Panc1 (cell line): ENCODE results near the gene CHST9. TPM values are rescaled to one million over a fixed set of nuclear protein-coding genes. Genes with fewer than 3 reads are reported as not detected.

Source experiments
- ATAC-seq: fragments of 200-7000 bp; cut with Tn5 transposase; 2 replicates; pipeline ENCODE4 v1.9.1; 2020; ENCODE audit warnings: mild to moderate bottlenecking, moderate library complexity
- BruUV-seq: library from RNA; stranded (reverse); fragments of 400-500 nt; replicated peaks from 2 replicates; lab custom pipeline; 2021; lab: Mats Ljungman, UMichigan
- CTCF ChIA-PET: fragments of 300-600 bp; sonication (Branson Sonifier 250); formaldehyde crosslinking; loops from one replicate; lab custom pipeline; 2022; ENCODE audit warnings: antibody characterized with exemption; lab: Charles Lee
- POLR2A ChIA-PET: fragments of 300-600 bp; sonication (Branson Sonifier 250); formaldehyde crosslinking; loops from one replicate; lab custom pipeline; 2022; ENCODE audit warnings: antibody characterized with exemption; lab: Charles Lee
- DNase-seq: peaks from one replicate; pipeline ENCODE4 v3.0.0-alpha.2; 2010; ENCODE audit warnings: low read depth, low spot score
- H3K27ac ChIP-seq: 2 replicates; pipeline ENCODE4 v1.5.1; 2011; ENCODE audit warnings: mild to moderate bottlenecking, low read length, inconsistent platforms
- H3K27me3 ChIP-seq: fragments of 200-500 bp; sonication (Bioruptor generic); 2 replicates; pipeline ENCODE4 v1.6.0; 2014; ENCODE audit warnings: low read length, inconsistent platforms; ENCODE audit not compliant: control insufficient read depth, insufficient read depth
- H3K36me3 ChIP-seq: fragments of 200-500 bp; sonication (Bioruptor generic); 2 replicates; pipeline ENCODE4 v1.5.1; 2014; ENCODE audit warnings: inconsistent platforms, mild to moderate bottlenecking, low read length, moderate library complexity; ENCODE audit not compliant: control insufficient read depth, insufficient read depth
- H3K4me1 ChIP-seq: 2 replicates; pipeline ENCODE4 v1.5.1; 2011; ENCODE audit warnings: inconsistent platforms, mild to moderate bottlenecking, low read length, moderate library complexity; ENCODE audit not compliant: control insufficient read depth, insufficient read depth
- H3K4me3 ChIP-seq, 2 experiments: 2 replicates each; pipeline ENCODE4 v1.5.1; 2011 to 2012; ENCODE audit warnings: low read depth in 2 of 2, low read length in 2 of 2, mild to moderate bottlenecking in 2 of 2, inconsistent platforms in 1 of 2, moderate library complexity in 1 of 2
- H3K9me3 ChIP-seq: fragments of 200-500 bp; sonication (Bioruptor generic); 2 replicates; pipeline ENCODE4 v1.5.1; 2014; ENCODE audit warnings: low read depth, mild to moderate bottlenecking, inconsistent platforms, low read length, moderate library complexity; ENCODE audit not compliant: control insufficient read depth, insufficient read depth
- POLR2AphosphoS5 ChIP-seq: IDR thresholded peaks from 2 replicates; pipeline ENCODE4 v1.6.1; 2012; ENCODE audit warnings: mild to moderate bottlenecking, low read depth, low read length, moderate library complexity
- SIN3A ChIP-seq: IDR thresholded peaks from 2 replicates; pipeline ENCODE4 v1.6.1; 2012; ENCODE audit warnings: low read depth, mild to moderate bottlenecking, low read length, moderate library complexity, borderline replicate concordance; ENCODE audit not compliant: insufficient read depth
- TCF7L2 ChIP-seq: IDR thresholded peaks from 2 replicates; pipeline ENCODE4 v1.6.1; 2011; ENCODE audit warnings: mild to moderate bottlenecking, low read depth, low read length, inconsistent platforms
- in situ Hi-C: cut with HindIII; loops from 2 replicates; pipeline ENCODE4 v1.10.0; 2016; ENCODE audit warnings: low sequenced_read_pairs, low pct_unique_long_range_greater_than_20kb
- intact Hi-C: fragments of 100-400 bp; cut with micrococcal nuclease; formaldehyde crosslinking; loops from one replicate; pipeline ENCODE4 v1.10.0; 2022; ENCODE audit not compliant: unreplicated experiment
- total RNA-seq: library from RNA; stranded (reverse); gene quantifications from one replicate; pipeline ENCODE4 v1.2.1, GENCODE V29; 2021; ENCODE audit not compliant: unreplicated experiment
- TF ChIP-seq, protein P1 (sequence below), 2 experiments: IDR thresholded peaks; 2 replicates each; pipeline ENCODE4 v1.6.1; 2011 to 2012; ENCODE audit warnings: low read depth in 2 of 2, control low read depth in 1 of 2, low read length in 1 of 2, mild to moderate bottlenecking in 1 of 2, moderate library complexity in 1 of 2; ENCODE audit not compliant: insufficient read depth in 1 of 2
- TF ChIP-seq, protein P2 (sequence below): fragments of 450-650 bp; IDR thresholded peaks from 2 replicates; pipeline ENCODE4 v1.5.1; 2017; ENCODE audit warnings: mild to moderate bottlenecking

CHST9 gene
- total RNA-seq, 1 experiment from 2014 or later = 0.05 TPM

DNA sequence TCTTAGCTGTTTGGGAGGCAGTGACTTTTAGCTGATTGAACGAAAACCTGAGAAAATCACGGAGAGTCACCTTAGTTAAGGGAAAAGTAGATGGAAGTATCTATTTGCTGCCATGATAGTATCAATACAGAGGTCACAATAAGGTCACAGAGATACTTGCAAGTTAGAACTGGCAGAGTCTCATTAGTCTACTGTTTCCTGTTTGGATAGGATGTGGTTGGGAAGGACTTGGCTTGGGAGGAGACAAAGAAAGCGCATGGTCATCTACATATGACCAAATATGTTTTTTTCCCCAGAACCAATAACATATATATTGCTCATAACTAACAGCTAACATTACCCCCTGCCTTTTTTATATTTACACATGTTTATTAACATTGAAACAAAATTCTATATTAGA lies 241.2 kb downstream of the CHST9 start:
- ChIA-PET POLR2A (no interaction called here), CTCF (no interaction called here)
- Histone ChIP-seq H3K4me3 (no peak overlapping the region), H3K27ac (no peak overlapping the region), H3K4me1 (no peaks in the 10 kb centered on the region), H3K27me3 (no peaks in the 10 kb centered on the region), H3K9me3 (no peaks in the 10 kb centered on the region), H3K36me3 (no peaks in the 10 kb centered on the region)
- TF ChIP-seq SIN3A (no peak), TCF7L2 (no peak), POLR2AphosphoS5 (no peak)
- TF ChIP-seq, protein P1, sequence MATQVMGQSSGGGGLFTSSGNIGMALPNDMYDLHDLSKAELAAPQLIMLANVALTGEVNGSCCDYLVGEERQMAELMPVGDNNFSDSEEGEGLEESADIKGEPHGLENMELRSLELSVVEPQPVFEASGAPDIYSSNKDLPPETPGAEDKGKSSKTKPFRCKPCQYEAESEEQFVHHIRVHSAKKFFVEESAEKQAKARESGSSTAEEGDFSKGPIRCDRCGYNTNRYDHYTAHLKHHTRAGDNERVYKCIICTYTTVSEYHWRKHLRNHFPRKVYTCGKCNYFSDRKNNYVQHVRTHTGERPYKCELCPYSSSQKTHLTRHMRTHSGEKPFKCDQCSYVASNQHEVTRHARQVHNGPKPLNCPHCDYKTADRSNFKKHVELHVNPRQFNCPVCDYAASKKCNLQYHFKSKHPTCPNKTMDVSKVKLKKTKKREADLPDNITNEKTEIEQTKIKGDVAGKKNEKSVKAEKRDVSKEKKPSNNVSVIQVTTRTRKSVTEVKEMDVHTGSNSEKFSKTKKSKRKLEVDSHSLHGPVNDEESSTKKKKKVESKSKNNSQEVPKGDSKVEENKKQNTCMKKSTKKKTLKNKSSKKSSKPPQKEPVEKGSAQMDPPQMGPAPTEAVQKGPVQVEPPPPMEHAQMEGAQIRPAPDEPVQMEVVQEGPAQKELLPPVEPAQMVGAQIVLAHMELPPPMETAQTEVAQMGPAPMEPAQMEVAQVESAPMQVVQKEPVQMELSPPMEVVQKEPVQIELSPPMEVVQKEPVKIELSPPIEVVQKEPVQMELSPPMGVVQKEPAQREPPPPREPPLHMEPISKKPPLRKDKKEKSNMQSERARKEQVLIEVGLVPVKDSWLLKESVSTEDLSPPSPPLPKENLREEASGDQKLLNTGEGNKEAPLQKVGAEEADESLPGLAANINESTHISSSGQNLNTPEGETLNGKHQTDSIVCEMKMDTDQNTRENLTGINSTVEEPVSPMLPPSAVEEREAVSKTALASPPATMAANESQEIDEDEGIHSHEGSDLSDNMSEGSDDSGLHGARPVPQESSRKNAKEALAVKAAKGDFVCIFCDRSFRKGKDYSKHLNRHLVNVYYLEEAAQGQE (IDR thresholded peaks at IDR 0.05; ENCODE audit: insufficient read depth in 1 of 2, low read depth in 2 of 2, low read length in 1 of 2) = no peak
- TF ChIP-seq, protein P2, sequence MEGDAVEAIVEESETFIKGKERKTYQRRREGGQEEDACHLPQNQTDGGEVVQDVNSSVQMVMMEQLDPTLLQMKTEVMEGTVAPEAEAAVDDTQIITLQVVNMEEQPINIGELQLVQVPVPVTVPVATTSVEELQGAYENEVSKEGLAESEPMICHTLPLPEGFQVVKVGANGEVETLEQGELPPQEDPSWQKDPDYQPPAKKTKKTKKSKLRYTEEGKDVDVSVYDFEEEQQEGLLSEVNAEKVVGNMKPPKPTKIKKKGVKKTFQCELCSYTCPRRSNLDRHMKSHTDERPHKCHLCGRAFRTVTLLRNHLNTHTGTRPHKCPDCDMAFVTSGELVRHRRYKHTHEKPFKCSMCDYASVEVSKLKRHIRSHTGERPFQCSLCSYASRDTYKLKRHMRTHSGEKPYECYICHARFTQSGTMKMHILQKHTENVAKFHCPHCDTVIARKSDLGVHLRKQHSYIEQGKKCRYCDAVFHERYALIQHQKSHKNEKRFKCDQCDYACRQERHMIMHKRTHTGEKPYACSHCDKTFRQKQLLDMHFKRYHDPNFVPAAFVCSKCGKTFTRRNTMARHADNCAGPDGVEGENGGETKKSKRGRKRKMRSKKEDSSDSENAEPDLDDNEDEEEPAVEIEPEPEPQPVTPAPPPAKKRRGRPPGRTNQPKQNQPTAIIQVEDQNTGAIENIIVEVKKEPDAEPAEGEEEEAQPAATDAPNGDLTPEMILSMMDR = no peak
- intact Hi-C loops (no loop called here), in situ Hi-C loops (no loop called here)
- ATAC-seq = no peak
- BruUV-seq = no TSS peak
- DNase-seq = no peak

DNA sequence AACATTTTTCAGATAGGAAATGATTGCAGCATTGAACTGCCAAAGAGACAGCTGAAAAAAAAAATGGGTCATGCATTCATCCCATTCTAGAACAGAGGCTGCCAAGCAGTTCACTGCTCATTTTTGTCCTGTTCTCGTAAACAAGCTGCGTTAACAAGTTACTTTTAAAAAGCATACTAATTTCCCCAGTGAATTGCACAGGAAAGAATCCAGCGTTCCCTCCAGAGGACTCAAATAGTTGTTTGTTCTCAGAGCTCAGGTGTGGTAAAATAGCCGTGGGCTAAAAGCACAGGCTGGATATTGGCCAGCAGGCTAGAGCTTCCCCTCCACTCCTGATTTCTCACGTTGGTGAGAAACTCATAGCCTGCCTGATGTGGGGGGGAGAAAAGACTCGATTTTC lies 243.5 kb downstream of the CHST9 start:
- ATAC-seq (no peak), DNase-seq (no peak)
- Histone ChIP-seq H3K36me3 (no peaks in the 10 kb centered on the region), H3K27ac (no peak overlapping the region), H3K4me1 (no peaks in the 10 kb centered on the region), H3K27me3 (no peaks in the 10 kb centered on the region; the same call in 1 of the 2 replicates), H3K4me3 (no peak overlapping the region), H3K9me3 (no peaks in the 10 kb centered on the region)
- BruUV-seq = no TSS peak
- ChIA-PET CTCF (no interaction called here), POLR2A (no interaction called here)
- TF ChIP-seq, protein P2 = no peak
- in situ Hi-C loops (no loop called here), intact Hi-C loops (no loop called here)
